SJCRH30 (cell line): ENCODE data around the gene MYO15B. TPM values are rescaled to one million over a fixed set of nuclear protein-coding genes. Genes with fewer than 3 reads are reported as not detected.
"Not testable (repeated sequence)": the region's sequence is repeated elsewhere in the genome, so short reads cannot be mapped to it uniquely, and the experiment has no call there.

Experiments
- DNase-seq, 2 experiments: peaks; one replicate each; pipeline ENCODE4 v3.0.0-alpha.2; 2015 to 2020
- H3K27ac ChIP-seq: fragments of 250-450 bp; sonication (Bioruptor Pico); 2 replicates; pipeline ENCODE4 v1.5.1; 2020; ENCODE audit warnings: mild to moderate bottlenecking, moderate library complexity
- H3K27me3 ChIP-seq: fragments of 250-450 bp; sonication (Bioruptor Pico); 2 replicates; pipeline ENCODE4 v1.5.1; 2020; ENCODE audit warnings: mild to moderate bottlenecking, moderate library complexity
- H3K36me3 ChIP-seq: fragments of 250-450 bp; sonication (Bioruptor Pico); 2 replicates; pipeline ENCODE4 v1.5.1; 2020; ENCODE audit warnings: mild to moderate bottlenecking, moderate library complexity
- H3K4me1 ChIP-seq: fragments of 250-450 bp; sonication (Bioruptor Pico); 2 replicates; pipeline ENCODE4 v1.5.1; 2020; ENCODE audit warnings: mild to moderate bottlenecking, moderate library complexity
- H3K4me3 ChIP-seq: fragments of 250-450 bp; sonication (Bioruptor Pico); 2 replicates; pipeline ENCODE4 v1.5.1; 2020; ENCODE audit warnings: mild to moderate bottlenecking, moderate library complexity
- H3K9me3 ChIP-seq: fragments of 250-450 bp; sonication (Bioruptor Pico); replicated peaks from 2 replicates; pipeline ENCODE4 v1.5.1; 2020; ENCODE audit warnings: mild to moderate bottlenecking, moderate library complexity
- total RNA-seq: library from RNA; depleted of rRNA; stranded (reverse); fragments of >200 nt; shearing (Covaris generic); gene quantifications from 2 replicates; pipeline ENCODE4 v1.2.3, GENCODE V29; 2014

Gene MYO15B
- total RNA-seq, 1 experiment from 2014 or later = 0.02 TPM

GRCh38 chr17:75629157-75629556 lies 41.6 kb downstream of the MYO15B start:
- no peak overlapping the region for H3K27ac ChIP-seq
- no peaks in the 10 kb centered on the region for H3K27me3 ChIP-seq
- no peak for DNase-seq
- no peak overlapping the region for H3K4me3 ChIP-seq
- H3K9me3 ChIP-seq = no peaks in the 10 kb centered on the region
- H3K4me1 ChIP-seq = peaks cover 24% of the 10 kb centered on the region
- no peaks in the 10 kb centered on the region for H3K36me3 ChIP-seq

DNA sequence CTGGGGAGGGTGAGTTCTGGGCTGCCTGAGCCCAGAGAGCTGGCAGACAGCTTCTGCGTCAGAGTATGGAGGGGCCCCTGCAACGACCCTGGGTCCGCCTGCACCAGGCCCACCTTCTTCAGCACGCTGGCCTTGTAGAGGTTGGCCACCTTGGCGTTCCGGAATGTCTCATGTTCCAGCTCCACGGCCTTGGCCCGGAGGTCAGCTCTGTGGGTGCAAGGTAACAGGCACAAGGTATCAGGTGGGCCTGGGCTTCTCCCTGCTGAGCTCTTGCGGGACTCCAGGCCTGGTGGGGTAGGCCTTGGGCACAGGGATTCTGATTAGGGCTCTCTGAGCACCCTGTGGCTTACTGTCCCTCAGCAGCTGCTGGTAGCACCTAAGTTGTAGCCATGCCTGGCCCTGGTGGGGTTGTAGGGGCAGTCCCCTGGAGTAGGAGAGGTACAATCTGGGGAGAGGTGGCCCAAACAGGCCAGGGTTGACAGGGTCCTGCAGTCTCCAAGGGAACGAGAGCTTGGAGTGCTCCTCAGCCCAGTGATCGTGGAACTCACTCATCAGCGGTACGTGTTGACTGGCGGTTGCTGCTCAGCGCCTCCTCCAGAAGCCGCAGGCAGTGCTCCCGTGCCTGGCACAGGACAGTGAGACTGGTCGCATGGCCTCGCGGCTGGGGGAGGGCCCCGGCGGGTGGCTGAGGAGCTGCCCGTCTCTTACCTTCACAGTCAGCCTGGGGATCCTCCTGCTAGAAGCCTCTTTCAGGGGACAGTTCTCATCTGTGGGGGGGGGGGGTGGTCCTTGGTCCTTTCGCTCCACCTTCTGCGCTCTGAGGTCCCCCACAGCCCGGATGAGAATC lies 42.7 kb downstream of the MYO15B start:
- Histone ChIP-seq H3K27me3 (no peaks in the 10 kb centered on the region), H3K4me1 (peaks cover 28% of the 10 kb centered on the region), H3K4me3 (no peak overlapping the region), H3K27ac (no peak overlapping the region), H3K9me3 (no peaks in the 10 kb centered on the region), H3K36me3 (no peaks in the 10 kb centered on the region)
- no peak for DNase-seq

- no peaks in the 10 kb centered on the region for H3K36me3 ChIP-seq
- DNase-seq = no peak
Observed at GRCh38 chr17:75631353-75631752, 43.8 kb downstream of the MYO15B start.

GRCh38 chr17:75632428-75632827 lies 44.8 kb downstream of the MYO15B start:
- H3K4me3 ChIP-seq = no peak overlapping the region
- no peak overlapping the region for H3K27ac ChIP-seq
- H3K36me3 ChIP-seq = no peaks in the 10 kb centered on the region
- no peaks in the 10 kb centered on the region for H3K9me3 ChIP-seq
- H3K27me3 ChIP-seq = no peaks in the 10 kb centered on the region
- no peak for DNase-seq
- H3K4me1 ChIP-seq = peaks cover 13% of the 10 kb centered on the region

More at GRCh38 chr17:75631353-75631752, 43.8 kb downstream of the MYO15B start:
- Histone ChIP-seq H3K9me3 (no peaks in the 10 kb centered on the region), H3K27me3 (no peaks in the 10 kb centered on the region), H3K4me1 (peaks cover 24% of the 10 kb centered on the region), H3K4me3 (no peak overlapping the region), H3K27ac (no peak overlapping the region)

DNA sequence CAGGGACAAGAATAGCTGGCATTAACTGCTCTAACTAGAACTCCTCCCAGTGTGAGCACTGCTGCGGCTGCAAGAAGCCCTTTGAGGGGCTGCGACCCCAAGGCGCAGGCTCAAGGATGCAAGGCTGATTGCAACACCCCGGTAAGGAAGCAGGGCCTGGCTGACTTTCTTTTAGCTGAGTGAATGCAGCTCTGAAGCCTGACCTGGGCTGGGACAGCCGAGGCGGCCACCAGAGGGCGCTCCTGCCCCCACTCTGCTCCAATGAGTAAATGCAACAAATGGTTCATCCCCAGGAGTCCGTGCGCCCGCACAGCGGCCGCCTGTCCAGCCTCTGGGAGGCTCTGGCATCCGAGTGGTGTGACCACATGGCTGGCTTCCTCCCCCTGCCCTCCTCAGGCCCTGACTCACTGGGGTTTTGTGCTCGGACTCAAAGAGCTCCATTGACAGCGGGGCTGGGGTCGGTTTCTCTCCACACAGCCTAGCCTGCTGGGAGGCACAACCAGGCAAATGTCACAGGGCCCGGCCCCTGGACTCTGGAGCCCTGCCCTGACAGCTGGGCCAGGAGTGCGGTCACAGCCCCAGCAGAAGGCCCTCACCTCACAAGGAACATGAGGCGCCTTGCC lies 45.4 kb downstream of the MYO15B start, which contains the start of gene SMIM5:
Gene SMIM5 (plus strand): TSS at position 572 of the 623 bp plus-strand sequence. CDS start 6,768 bp downstream, outside the sequence.
- peak within 1 kb of the TSS; percentile 18 for H3K4me3 ChIP-seq
- DNase-seq = peak; percentile 95 to 96
- H3K9me3 ChIP-seq = no peaks in the 10 kb centered on the region
- H3K36me3 ChIP-seq = no peaks in the 10 kb centered on the region
- H3K27me3 ChIP-seq = no peaks in the 10 kb centered on the region
- peak within 1 kb of the TSS; percentile 75 for H3K27ac ChIP-seq
- H3K4me1 ChIP-seq = peaks cover 12% of the 10 kb centered on the region

DNA sequence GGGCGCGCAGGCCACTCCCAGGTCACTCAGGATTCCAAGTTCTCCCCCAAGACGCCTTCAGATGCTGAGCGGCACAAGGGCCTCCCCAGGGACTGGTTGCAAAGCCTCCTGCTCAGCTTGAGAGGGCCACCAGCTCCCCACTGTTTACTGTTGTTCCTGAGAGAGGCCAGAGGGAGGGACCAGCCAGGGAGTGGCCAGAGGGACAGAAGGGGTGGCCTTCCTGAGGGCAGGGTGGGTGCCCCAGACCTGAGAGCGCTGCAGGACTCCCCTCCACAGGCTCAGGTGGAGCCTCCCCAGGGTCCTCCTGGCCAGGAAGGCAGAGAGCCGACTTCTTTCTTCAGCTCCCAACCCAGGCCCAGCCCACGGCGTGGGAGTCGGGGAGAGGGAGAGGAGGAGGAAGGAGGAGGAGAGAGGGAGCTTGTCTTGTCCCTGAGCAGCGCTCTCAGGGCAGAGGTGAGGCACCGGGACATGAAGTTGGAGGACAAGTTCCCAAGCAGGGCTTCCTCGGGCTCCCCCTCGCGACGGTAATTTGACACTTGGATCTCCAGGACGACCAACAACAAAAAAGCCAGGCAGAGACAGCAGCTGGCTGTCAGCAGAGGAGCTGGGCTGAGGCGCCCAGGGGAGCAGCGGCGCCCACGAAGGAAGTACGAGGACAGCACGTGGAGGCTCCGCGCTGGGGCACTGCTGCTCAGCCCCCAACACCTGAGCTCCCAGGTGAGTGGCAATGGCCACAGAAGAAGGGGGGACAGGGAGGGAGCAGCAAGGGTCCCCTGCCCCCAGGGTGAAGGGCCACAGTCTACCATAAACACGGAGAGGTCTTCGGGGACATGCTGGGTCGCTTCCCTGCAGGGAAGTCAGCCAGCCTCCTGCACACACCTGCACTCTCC lies 46.1 kb downstream of the MYO15B start:
- Histone ChIP-seq H3K27me3 (no peaks in the 10 kb centered on the region), H3K27ac (peak overlapping the region; percentile 75), H3K4me3 (peak overlapping the region; percentile 18), H3K36me3 (no peaks in the 10 kb centered on the region), H3K9me3 (no peaks in the 10 kb centered on the region), H3K4me1 (peaks cover 12% of the 10 kb centered on the region)
- DNase-seq = peak; percentile 97 to 98

DNA sequence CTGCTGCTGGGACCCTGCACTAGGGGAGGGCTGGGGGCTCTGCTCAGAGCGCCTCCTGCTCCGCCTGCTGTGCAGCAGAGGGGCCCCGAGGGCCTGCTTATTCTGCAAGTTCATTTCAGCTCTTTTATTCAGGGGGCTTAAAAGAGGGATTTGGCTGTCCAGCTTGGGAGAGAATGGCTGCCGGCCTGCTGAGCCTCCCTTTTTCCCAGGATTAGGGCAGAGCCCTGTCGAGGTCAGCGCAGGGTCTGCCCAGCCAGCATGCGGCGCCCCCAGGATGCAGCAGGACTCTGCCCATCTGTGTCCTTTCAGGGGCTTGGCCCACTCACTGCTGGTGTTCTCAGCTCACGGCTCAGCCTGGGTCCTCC lies 46.8 kb downstream of the MYO15B start:
- H3K27me3 ChIP-seq = no peaks in the 10 kb centered on the region
- no peaks in the 10 kb centered on the region for H3K9me3 ChIP-seq
- peaks cover 12% of the 10 kb centered on the region for H3K4me1 ChIP-seq
- H3K36me3 ChIP-seq = no peaks in the 10 kb centered on the region
- no peak overlapping the region for H3K4me3 ChIP-seq
- H3K27ac ChIP-seq = no peak overlapping the region
- no peak for DNase-seq

DNA sequence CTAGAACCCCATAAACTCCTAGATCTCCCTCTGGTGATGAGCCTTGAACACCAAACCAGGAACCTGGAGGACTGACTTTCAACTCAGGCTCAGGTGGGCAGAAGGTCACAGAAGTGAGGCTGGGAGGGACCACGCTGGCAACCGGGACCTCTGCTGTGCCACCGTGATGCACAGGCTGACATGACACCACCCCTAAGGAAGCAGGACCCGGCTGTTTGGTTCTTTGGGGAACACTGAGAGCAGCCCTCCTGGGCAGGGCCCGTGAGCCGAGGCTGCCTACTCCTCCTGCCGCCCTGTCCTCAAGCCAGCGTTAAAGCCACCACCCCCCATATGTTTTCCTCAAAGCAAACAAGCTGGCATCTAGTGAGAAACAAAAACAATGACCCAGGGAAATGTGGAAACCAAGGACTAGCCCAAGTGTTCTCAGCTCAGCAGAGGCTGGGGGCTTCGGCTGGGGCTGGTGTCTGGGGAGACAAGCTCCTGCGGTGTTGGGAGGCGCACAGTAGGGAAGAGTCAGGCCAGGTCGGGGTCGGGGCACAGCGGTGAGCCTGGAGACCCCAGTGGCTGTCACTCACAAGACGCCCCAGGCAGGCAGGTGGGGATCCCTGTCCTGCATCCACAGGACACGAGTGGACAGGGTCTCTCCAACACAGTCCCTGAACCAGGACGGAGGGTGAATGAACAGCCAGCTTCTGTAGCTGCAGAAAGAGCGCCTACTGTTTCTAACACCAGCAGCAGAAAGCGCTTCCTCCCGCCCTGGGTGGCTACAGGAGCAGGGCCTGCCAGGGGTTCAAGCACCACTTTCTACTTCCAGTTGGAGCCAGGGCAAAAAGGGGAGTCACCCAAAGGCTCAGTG lies 47.4 kb downstream of the MYO15B start:
- H3K4me1 ChIP-seq = peaks cover 12% of the 10 kb centered on the region
- H3K27me3 ChIP-seq = no peaks in the 10 kb centered on the region
- H3K27ac ChIP-seq = no peak overlapping the region
- no peaks in the 10 kb centered on the region for H3K9me3 ChIP-seq
- H3K36me3 ChIP-seq = no peaks in the 10 kb centered on the region
- H3K4me3 ChIP-seq = no peak overlapping the region
- DNase-seq = no peak

- no peaks in the 10 kb centered on the region for H3K27me3 ChIP-seq
- peaks cover 12% of the 10 kb centered on the region for H3K4me1 ChIP-seq
- DNase-seq = no peak
- no peak overlapping the region for H3K27ac ChIP-seq
- no peak overlapping the region for H3K4me3 ChIP-seq
- H3K9me3 ChIP-seq = no peaks in the 10 kb centered on the region
- no peaks in the 10 kb centered on the region for H3K36me3 ChIP-seq
Observed at GRCh38 chr17:75635610-75636202, 48.1 kb downstream of the MYO15B start.

DNA sequence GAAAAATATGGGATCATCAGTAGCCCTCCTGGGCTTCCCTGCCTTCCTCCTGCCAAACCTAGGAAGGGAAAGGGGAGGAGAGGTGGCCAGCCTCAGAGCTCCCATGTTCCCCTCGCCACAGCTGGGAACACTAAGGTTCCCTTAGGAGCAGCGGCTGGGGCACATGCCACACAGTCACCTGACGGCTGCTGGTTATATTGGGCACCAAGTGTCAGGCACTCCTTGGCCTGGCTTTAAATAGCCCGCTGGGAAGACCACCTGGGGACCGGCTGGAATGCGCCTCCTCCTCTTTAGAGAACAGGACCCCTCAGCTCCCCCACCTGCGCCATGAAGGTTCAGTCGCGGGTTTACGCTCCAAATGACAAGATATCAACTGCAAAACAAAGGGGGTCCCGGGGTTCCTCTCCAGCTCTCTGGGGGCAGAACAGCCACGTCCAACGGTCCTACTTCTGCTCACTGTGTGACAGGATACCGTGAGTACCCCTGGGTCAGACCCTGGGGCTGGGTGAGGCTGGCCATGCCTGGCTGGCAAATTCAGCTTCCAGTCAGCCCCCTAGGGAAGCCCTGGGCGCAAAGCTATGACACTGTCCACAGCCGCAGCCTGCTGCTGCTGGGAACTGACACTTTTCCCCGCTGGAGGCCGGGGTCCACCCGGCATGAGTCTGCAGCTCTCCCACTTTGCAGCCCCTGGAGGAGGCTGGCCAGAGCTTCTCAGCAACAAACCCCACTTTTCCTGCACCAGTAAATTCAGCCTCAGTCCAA lies 49.0 kb downstream of the MYO15B start:
- Histone ChIP-seq H3K27me3 (no peaks in the 10 kb centered on the region), H3K4me3 (no peak overlapping the region), H3K36me3 (no peaks in the 10 kb centered on the region), H3K4me1 (peaks cover 12% of the 10 kb centered on the region), H3K9me3 (no peaks in the 10 kb centered on the region), H3K27ac (no peak overlapping the region)
- no peak for DNase-seq

DNA sequence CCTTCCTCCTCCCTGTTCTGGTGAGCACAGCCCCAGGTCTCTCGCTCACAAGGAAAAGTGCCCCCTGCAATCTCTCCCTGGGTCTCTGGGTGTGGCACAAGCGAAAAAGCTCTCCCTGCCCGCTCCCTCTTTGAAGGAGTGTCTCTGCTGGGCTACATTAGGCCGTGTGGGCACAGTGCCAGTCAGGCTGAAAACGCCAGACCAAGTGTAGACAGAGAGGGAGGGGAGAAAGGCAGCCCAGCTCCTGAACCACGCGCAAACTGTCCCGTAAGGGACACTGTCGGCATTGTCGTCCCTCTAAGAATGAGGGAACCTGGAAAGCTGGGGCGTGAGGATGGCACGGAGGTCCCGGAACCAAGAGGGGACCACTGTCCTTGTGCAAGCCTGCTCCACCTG lies 49.5 kb downstream of the MYO15B start:
- H3K4me1 ChIP-seq = peaks cover 12% of the 10 kb centered on the region
- H3K9me3 ChIP-seq = no peaks in the 10 kb centered on the region
- H3K4me3 ChIP-seq = no peak overlapping the region
- H3K27ac ChIP-seq = no peak overlapping the region
- DNase-seq = no peak
- no peaks in the 10 kb centered on the region for H3K36me3 ChIP-seq
- H3K27me3 ChIP-seq = no peaks in the 10 kb centered on the region

GRCh38 chr17:75637551-75637950 lies 50.0 kb downstream of the MYO15B start:
- no peak for DNase-seq
- no peaks in the 10 kb centered on the region for H3K36me3 ChIP-seq
- no peak overlapping the region for H3K27ac ChIP-seq
- H3K4me1 ChIP-seq = peaks cover 12% of the 10 kb centered on the region
- H3K9me3 ChIP-seq = no peaks in the 10 kb centered on the region
- no peak overlapping the region for H3K4me3 ChIP-seq
- no peaks in the 10 kb centered on the region for H3K27me3 ChIP-seq

- H3K27me3 ChIP-seq, H3K36me3 ChIP-seq, H3K27ac ChIP-seq, H3K9me3 ChIP-seq, DNase-seq, H3K4me3 ChIP-seq: not testable (repeated sequence)
- peaks cover 12% of the 10 kb centered on the region for H3K4me1 ChIP-seq
Observed at GRCh38 chr17:75638039-75638438, 50.4 kb downstream of the MYO15B start.
